Measurements from ENCODE around the gene DMRT2. TPM values are rescaled to one million over a fixed set of nuclear protein-coding genes. Genes with fewer than 3 reads are reported as not detected.

Gene DMRT2
- total and polyA plus RNA-seq, 2 of the 13 experiments (the other 11 are each of a cell fraction or from before 2014, with no cell fraction given): not detected

DNA sequence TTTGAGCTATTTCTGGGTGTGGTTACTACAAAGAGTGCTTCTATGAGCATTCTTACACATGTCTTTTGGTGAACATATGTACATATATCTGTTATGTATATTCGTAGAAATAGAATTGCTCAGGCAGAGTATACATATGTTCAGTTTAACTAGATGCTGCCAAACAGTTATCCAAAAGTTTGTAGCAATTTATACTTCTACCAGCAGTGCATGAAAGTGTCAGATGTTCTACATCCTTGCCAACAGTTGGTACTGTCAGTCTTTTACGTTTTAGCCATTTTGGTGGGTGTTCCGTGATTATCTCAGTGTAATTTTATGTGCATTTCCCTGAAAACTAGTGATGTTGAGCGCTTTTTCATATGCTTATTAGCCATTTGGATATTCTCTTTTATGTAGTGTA lies 35.9 kb upstream of the DMRT2 start:
- in situ Hi-C loops (cut with HindIII; ENCODE audit: extremely low pct_ligation_motif_present, low pct_unique_long_range_greater_than_20kb): no loop called here
- no peak for FAIRE-seq
- WGBS (ENCODE audit: low lambda C conversion rate): 20% methylated on average over 4 of the region's 4 CpGs
- H2AFZ ChIP-seq (ENCODE audit: low read length): no peak overlapping the region
- no peak overlapping the region for H3K27ac ChIP-seq (ENCODE audit: extremely low read length, insufficient read depth, low read length)
- no peaks in the 10 kb centered on the region for H4K20me1 ChIP-seq (ENCODE audit: insufficient read depth, low read length)
- no peak for ATAC-seq
- H3K4me2 ChIP-seq (ENCODE audit: low read depth, low read length): no peak overlapping the region
- POLR2A ChIA-PET: no interaction called here
- H3K79me2 ChIP-seq (ENCODE audit: insufficient read depth, low read length): no peaks in the 10 kb centered on the region
- H3K27me3 ChIP-seq (ENCODE audit: control insufficient read depth in 1 of 2, insufficient read depth in 2 of 2, low read length in 2 of 2): peaks cover 0 to 2% of the 10 kb centered on the region in 2 experiments; a peak in 1 of 5 replicates
- DNase-seq (ENCODE audit: low spot score): no peak
- BruUV-seq (replicated peaks): no TSS peak
- H3K36me3 ChIP-seq (replicated peaks in 1 of 2; ENCODE audit: control insufficient read depth in 1 of 2, insufficient read depth in 2 of 2, low read length in 2 of 2): no peaks in the 10 kb centered on the region
- H3K4me1 ChIP-seq (ENCODE audit: insufficient read depth, low read length): no peaks in the 10 kb centered on the region
- H3K9ac ChIP-seq (ENCODE audit: insufficient read depth, low read depth, low read length): no peak overlapping the region
- intact Hi-C loops (cut with micrococcal nuclease; ENCODE audit: unreplicated experiment): no loop called here
- no peak overlapping the region for H3K4me3 ChIP-seq (replicated peaks in 1 of 3; ENCODE audit: insufficient read depth in 1 of 3, low read depth in 2 of 3, low read length in 3 of 3)
- H3K9me3 ChIP-seq (ENCODE audit: low read length): no peaks in the 10 kb centered on the region
- TF ChIP-seq, protein P1, sequence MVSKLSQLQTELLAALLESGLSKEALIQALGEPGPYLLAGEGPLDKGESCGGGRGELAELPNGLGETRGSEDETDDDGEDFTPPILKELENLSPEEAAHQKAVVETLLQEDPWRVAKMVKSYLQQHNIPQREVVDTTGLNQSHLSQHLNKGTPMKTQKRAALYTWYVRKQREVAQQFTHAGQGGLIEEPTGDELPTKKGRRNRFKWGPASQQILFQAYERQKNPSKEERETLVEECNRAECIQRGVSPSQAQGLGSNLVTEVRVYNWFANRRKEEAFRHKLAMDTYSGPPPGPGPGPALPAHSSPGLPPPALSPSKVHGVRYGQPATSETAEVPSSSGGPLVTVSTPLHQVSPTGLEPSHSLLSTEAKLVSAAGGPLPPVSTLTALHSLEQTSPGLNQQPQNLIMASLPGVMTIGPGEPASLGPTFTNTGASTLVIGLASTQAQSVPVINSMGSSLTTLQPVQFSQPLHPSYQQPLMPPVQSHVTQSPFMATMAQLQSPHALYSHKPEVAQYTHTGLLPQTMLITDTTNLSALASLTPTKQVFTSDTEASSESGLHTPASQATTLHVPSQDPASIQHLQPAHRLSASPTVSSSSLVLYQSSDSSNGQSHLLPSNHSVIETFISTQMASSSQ (IDR thresholded peaks at IDR 0.05; ENCODE audit: low read depth): no peak
- TF ChIP-seq, protein P1 (CRISPR knock-in tag; IDR thresholded peaks at IDR 0.05; ENCODE audit: borderline replicate concordance): no peak
- CTCF ChIA-PET (ENCODE audit: low intra/inter-chr PET ratio, low total read pairs): no interaction called here

DNA sequence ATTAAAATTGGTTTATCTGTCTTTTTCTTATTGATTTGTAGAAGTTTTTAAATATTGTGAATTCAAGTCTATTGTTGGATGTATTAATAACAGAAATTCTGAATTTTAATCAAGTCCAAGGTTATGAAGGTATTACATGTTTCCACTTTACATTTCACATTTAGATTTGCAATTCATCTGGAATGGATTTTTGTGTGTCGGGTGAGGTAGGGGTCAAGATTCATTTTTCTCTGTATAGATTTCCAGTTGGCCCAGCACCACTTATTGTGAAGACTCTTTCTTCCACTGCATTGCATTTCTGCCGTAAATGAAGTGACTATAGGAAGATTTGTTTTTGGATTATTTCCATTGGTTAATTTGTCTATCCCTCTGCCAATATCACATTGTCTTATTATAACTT lies 35.5 kb upstream of the DMRT2 start:
- in situ Hi-C loops (cut with HindIII; ENCODE audit: extremely low pct_ligation_motif_present, low pct_unique_long_range_greater_than_20kb) (no loop called here), intact Hi-C loops (cut with micrococcal nuclease; ENCODE audit: unreplicated experiment) (no loop called here)
- no peaks in the 10 kb centered on the region for H3K9me3 ChIP-seq (ENCODE audit: low read length)
- FAIRE-seq (no peak), DNase-seq (ENCODE audit: low spot score) (no peak), ATAC-seq (no peak)
- no peaks in the 10 kb centered on the region for H3K36me3 ChIP-seq (replicated peaks in 1 of 2; ENCODE audit: control insufficient read depth in 1 of 2, insufficient read depth in 2 of 2, low read length in 2 of 2)
- no peaks in the 10 kb centered on the region for H4K20me1 ChIP-seq (ENCODE audit: insufficient read depth, low read length)
- WGBS (ENCODE audit: low lambda C conversion rate): 51% methylated on average over 2 of the region's 2 CpGs
- H3K79me2 ChIP-seq (ENCODE audit: insufficient read depth, low read length): no peaks in the 10 kb centered on the region
- H3K4me2 ChIP-seq (ENCODE audit: low read depth, low read length): no peak overlapping the region
- BruUV-seq (replicated peaks): no TSS peak
- peaks cover 0 to 2% of the 10 kb centered on the region in 2 experiments; a peak in 1 of 5 replicates for H3K27me3 ChIP-seq (ENCODE audit: control insufficient read depth in 1 of 2, insufficient read depth in 2 of 2, low read length in 2 of 2)
- H3K9ac ChIP-seq (ENCODE audit: insufficient read depth, low read depth, low read length): no peak overlapping the region
- H3K4me1 ChIP-seq (ENCODE audit: insufficient read depth, low read length): no peaks in the 10 kb centered on the region
- no peak overlapping the region for H3K27ac ChIP-seq (ENCODE audit: extremely low read length, insufficient read depth, low read length)
- H3K4me3 ChIP-seq (replicated peaks in 1 of 3; ENCODE audit: insufficient read depth in 1 of 3, low read depth in 2 of 3, low read length in 3 of 3): no peak overlapping the region
- CTCF ChIA-PET (ENCODE audit: low intra/inter-chr PET ratio, low total read pairs): no interaction called here
- POLR2A ChIA-PET: no interaction called here
- no peak overlapping the region for H2AFZ ChIP-seq (ENCODE audit: low read length)
- TF ChIP-seq HOXA3 (CRISPR knock-in tag; IDR thresholded peaks at IDR 0.05): no peak
- TF ChIP-seq ZNF24 (IDR thresholded peaks at IDR 0.05): no peak
- no peak for TF ChIP-seq ZBTB7B (CRISPR knock-in tag; IDR thresholded peaks at IDR 0.05)
- TF ChIP-seq DMAP1 (CRISPR knock-in tag; IDR thresholded peaks at IDR 0.05): no peak
- no peak for TF ChIP-seq ZNF691 (CRISPR knock-in tag; IDR thresholded peaks at IDR 0.05; ENCODE audit: borderline replicate concordance, low read depth)
- TF ChIP-seq SUZ12 (IDR thresholded peaks at IDR 0.05; ENCODE audit: low read depth, low read length): no peak
- TF ChIP-seq CENPT (CRISPR knock-in tag; IDR thresholded peaks at IDR 0.05; ENCODE audit: low read depth): no peak
- no peak for TF ChIP-seq ZFP1 (CRISPR knock-in tag; IDR thresholded peaks at IDR 0.05)
- no peak for TF ChIP-seq EED (CRISPR knock-in tag; IDR thresholded peaks at IDR 0.05)
- no peak for TF ChIP-seq ZFP82 (CRISPR knock-in tag; IDR thresholded peaks at IDR 0.05; ENCODE audit: borderline replicate concordance)
- no peak for TF ChIP-seq ZNF572 (CRISPR knock-in tag; IDR thresholded peaks at IDR 0.05)
- TF ChIP-seq NFIC (IDR thresholded peaks at IDR 0.05; ENCODE audit: low read length): no peak
- no peak for TF ChIP-seq NR3C1 (CRISPR knock-in tag; IDR thresholded peaks at IDR 0.05)
- no peak for TF ChIP-seq ZNF101 (CRISPR knock-in tag; IDR thresholded peaks at IDR 0.05; ENCODE audit: borderline replicate concordance, low read depth)
- TF ChIP-seq CAMTA2 (CRISPR knock-in tag; IDR thresholded peaks at IDR 0.05; ENCODE audit: borderline replicate concordance): no peak

Data from HepG2 (cell line).